ENCODE measurements around the gene PAPSS1. TPM values are rescaled to one million over a fixed set of nuclear protein-coding genes. Genes with fewer than 3 reads are reported as not detected.
"Not testable (repeated sequence)": the region's sequence is repeated elsewhere in the genome, so short reads cannot be mapped to it uniquely, and the experiment has no call there.

The PAPSS1 gene
- total RNA-seq, 1 experiment from 2014 or later = 83.6 TPM

DNA sequence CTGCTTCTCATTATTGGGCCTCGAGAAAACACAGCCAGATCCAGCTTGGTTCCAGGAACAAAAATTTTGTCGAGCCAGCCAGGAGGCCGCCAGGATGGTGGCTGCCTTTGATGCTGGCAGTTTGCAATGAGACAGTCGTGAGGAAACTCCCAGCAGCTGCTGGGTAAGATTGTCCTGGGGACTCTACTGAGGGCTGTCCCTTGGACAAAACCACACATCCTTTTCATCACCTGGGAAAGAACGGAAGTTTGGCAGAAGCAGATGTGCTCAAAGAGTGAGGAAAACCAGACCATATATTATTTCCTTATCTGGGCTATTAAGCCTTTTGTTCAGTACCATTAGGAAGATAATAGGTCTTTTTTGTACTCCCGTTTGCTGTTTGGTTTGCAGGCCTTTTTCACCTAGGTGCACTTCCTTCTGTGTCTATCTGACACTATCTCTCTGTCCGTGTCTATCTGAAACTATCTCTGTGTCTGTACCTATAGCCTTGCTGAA lies 13.4 kb upstream of the PAPSS1 start:
- Histone ChIP-seq H3K4ac (ENCODE audit: low read depth, low read length) (no peak overlapping the region), H3K27me3 (ENCODE audit: insufficient read depth, low read length) (peaks cover 2% of the 10 kb centered on the region; the same call in 1 of the 2 replicates), H3K9me3 (ENCODE audit: control insufficient read depth, low read depth, low read length) (no peaks in the 10 kb centered on the region), H3K14ac (ENCODE audit: insufficient read depth, low read length) (no peak overlapping the region), H3K56ac (ENCODE audit: insufficient read length, low read depth, low read length) (no peak overlapping the region), H2BK5ac (ENCODE audit: insufficient read length, low read length) (no peak overlapping the region), H3K79me1 (ENCODE audit: insufficient read depth, low read depth, low read length, poor library complexity, severe bottlenecking) (no peaks in the 10 kb centered on the region), H4K5ac (ENCODE audit: insufficient read length, low read depth, low read length) (no peak overlapping the region), H4K91ac (ENCODE audit: insufficient read length, low read depth, low read length) (no peak overlapping the region), H3K79me2 (ENCODE audit: insufficient read depth, low read length) (no peaks in the 10 kb centered on the region), H3K23ac (ENCODE audit: insufficient read length, low read depth, low read length) (no peak overlapping the region), H2AFZ (ENCODE audit: low read length) (no peak overlapping the region), H2BK12ac (ENCODE audit: insufficient read length, low read depth, low read length) (no peak overlapping the region), H3K4me1 (ENCODE audit: insufficient read depth, low read length) (peaks cover 5% of the 10 kb centered on the region), H2AK5ac (ENCODE audit: insufficient read length, low read length) (no peak overlapping the region), H3K18ac (ENCODE audit: insufficient read length, low read depth, low read length) (no peak overlapping the region), H3T11ph (ENCODE audit: low read length) (no peak overlapping the region), H2BK15ac (ENCODE audit: low read depth, low read length) (no peak overlapping the region), H3K27ac (ENCODE audit: insufficient read length, low read depth, low read length) (no peak overlapping the region), H4K8ac (replicated peaks; ENCODE audit: insufficient read length, low read depth, low read length) (no peak overlapping the region), H4K20me1 (ENCODE audit: control insufficient read depth, insufficient read depth, insufficient read length) (no peaks in the 10 kb centered on the region), H3K4me2 (ENCODE audit: insufficient read depth, insufficient read length, low read length) (no peak overlapping the region), H3K9ac (ENCODE audit: extremely low read depth, insufficient read length, low read length) (no peak overlapping the region), H2BK120ac (ENCODE audit: low read depth, low read length, poor library complexity, severe bottlenecking) (no peak overlapping the region), H2BK20ac (ENCODE audit: low read depth, low read length, poor library complexity, severe bottlenecking) (no peak overlapping the region), H3K23me2 (ENCODE audit: insufficient read length, low read depth, low read length, poor library complexity, severe bottlenecking) (no peaks in the 10 kb centered on the region)
- no CpG with 5 or more reads among the region's 7 CpGs for WGBS (ENCODE audit: extremely low coverage, insufficient read length, low lambda C conversion rate)
- H3K4me3 Mint-ChIP-seq = no peak overlapping the region; a peak in 2 of 5 replicates
- H3K9me3 Mint-ChIP-seq = no peaks in the 10 kb centered on the region; a peak in 1 of 5 replicates
- peaks cover 23 to 25% of the 10 kb centered on the region in 2 experiments for H3K4me1 Mint-ChIP-seq
- TF ChIP-seq, protein P1, sequence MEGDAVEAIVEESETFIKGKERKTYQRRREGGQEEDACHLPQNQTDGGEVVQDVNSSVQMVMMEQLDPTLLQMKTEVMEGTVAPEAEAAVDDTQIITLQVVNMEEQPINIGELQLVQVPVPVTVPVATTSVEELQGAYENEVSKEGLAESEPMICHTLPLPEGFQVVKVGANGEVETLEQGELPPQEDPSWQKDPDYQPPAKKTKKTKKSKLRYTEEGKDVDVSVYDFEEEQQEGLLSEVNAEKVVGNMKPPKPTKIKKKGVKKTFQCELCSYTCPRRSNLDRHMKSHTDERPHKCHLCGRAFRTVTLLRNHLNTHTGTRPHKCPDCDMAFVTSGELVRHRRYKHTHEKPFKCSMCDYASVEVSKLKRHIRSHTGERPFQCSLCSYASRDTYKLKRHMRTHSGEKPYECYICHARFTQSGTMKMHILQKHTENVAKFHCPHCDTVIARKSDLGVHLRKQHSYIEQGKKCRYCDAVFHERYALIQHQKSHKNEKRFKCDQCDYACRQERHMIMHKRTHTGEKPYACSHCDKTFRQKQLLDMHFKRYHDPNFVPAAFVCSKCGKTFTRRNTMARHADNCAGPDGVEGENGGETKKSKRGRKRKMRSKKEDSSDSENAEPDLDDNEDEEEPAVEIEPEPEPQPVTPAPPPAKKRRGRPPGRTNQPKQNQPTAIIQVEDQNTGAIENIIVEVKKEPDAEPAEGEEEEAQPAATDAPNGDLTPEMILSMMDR (conservative IDR thresholded peaks at IDR 0.05) = no peak
- no peak overlapping the region for H3K27ac Mint-ChIP-seq
- DNase-seq = no peak
- peaks cover 52% of the 10 kb centered on the region for H3K27me3 Mint-ChIP-seq (ENCODE audit: low read depth)
- no peaks in the 10 kb centered on the region for H3K36me3 Mint-ChIP-seq (ENCODE audit: insufficient read depth in 1 of 3, low read depth in 3 of 3)

DNA sequence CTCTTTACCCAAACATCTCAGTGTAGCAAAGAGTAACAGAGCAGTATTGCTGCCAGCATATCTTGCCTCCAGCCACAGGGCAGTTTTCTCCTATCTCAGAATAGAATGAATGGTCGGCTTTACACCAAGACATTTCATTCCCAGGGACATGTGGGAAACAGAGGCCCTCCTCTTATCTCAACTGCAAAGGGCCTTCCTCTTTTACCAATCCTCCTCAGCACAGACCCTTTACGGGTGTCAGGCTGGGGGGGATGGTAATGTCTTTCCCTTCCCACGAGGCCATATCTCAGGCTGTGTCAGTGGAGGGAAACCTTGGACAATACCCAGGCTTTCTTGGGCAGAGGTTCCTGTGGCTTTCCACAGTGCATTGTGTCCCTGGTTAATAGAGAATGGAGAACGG lies 9.0 kb upstream of the PAPSS1 start:
- H4K8ac ChIP-seq (replicated peaks; ENCODE audit: insufficient read length, low read depth, low read length); H3K27ac ChIP-seq (ENCODE audit: insufficient read length, low read depth, low read length); H3K79me1 ChIP-seq (ENCODE audit: insufficient read depth, low read depth, low read length, poor library complexity, severe bottlenecking); H3K36me3 Mint-ChIP-seq (ENCODE audit: insufficient read depth in 1 of 3, low read depth in 3 of 3); H3K4ac ChIP-seq (ENCODE audit: low read depth, low read length); H2AK5ac ChIP-seq (ENCODE audit: insufficient read length, low read length); H3K4me2 ChIP-seq (ENCODE audit: insufficient read depth, insufficient read length, low read length); H2AFZ ChIP-seq (ENCODE audit: low read length); H2BK15ac ChIP-seq (ENCODE audit: low read depth, low read length); H2BK12ac ChIP-seq (ENCODE audit: insufficient read length, low read depth, low read length); H3K27me3 ChIP-seq (ENCODE audit: insufficient read depth, low read length); H3K9me3 ChIP-seq (ENCODE audit: control insufficient read depth, low read depth, low read length); H2BK120ac ChIP-seq (ENCODE audit: low read depth, low read length, poor library complexity, severe bottlenecking); H3K4me1 ChIP-seq (ENCODE audit: insufficient read depth, low read length); H2BK20ac ChIP-seq (ENCODE audit: low read depth, low read length, poor library complexity, severe bottlenecking); H4K5ac ChIP-seq (ENCODE audit: insufficient read length, low read depth, low read length); H4K91ac ChIP-seq (ENCODE audit: insufficient read length, low read depth, low read length); H3K23ac ChIP-seq (ENCODE audit: insufficient read length, low read depth, low read length); H3K79me2 ChIP-seq (ENCODE audit: insufficient read depth, low read length); H3K27ac Mint-ChIP-seq; H3K4me3 Mint-ChIP-seq; H3K18ac ChIP-seq (ENCODE audit: insufficient read length, low read depth, low read length); H4K20me1 ChIP-seq (ENCODE audit: control insufficient read depth, insufficient read depth, insufficient read length); DNase-seq; H3K9me3 Mint-ChIP-seq; H3K9ac ChIP-seq (ENCODE audit: extremely low read depth, insufficient read length, low read length); H3K23me2 ChIP-seq (ENCODE audit: insufficient read length, low read depth, low read length, poor library complexity, severe bottlenecking); H2BK5ac ChIP-seq (ENCODE audit: insufficient read length, low read length); H3T11ph ChIP-seq (ENCODE audit: low read length); H3K56ac ChIP-seq (ENCODE audit: insufficient read length, low read depth, low read length); H3K14ac ChIP-seq (ENCODE audit: insufficient read depth, low read length): not testable (repeated sequence)
- peaks cover 27% of the 10 kb centered on the region for H3K27me3 Mint-ChIP-seq (ENCODE audit: low read depth)
- WGBS (ENCODE audit: extremely low coverage, insufficient read length, low lambda C conversion rate) = no CpG with 5 or more reads among the region's 4 CpGs
- peaks cover 14% of the 10 kb centered on the region in 2 experiments for H3K4me1 Mint-ChIP-seq

Data from H9 (cell line).